ENCODE measurements around the gene AP5M1. TPM values are rescaled to one million over a fixed set of nuclear protein-coding genes. Genes with fewer than 3 reads are reported as not detected.

AP5M1 gene
- total RNA-seq, 2 donors from 2014 or later, result 51.2 to 53.0 TPM

DNA sequence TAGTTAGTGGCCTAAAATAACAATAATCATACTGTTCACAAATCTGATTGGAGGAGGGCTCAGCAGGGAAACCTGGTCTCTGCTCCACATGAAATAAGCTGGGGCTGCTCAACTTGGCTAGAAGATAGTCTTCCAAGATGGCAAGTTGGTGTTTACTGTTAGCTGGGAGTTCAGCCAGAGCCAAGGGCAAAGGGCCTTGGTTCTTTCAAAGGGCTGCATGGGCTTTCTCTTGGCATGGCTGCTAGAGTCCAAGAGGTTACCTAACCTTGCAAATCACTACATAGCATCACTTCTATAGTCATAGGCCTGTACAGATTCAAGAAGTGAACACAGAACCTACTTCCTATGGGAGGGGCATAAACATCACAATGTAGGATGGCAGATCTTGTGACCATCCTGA lies 7.2 kb upstream of the AP5M1 start:
- DNase-seq, result no peak
- H3K4me1 Mint-ChIP-seq, result peaks cover 38% of the 10 kb centered on the region
- H3K9me3 ChIP-seq (ENCODE audit: control insufficient read depth, low read length, poor library complexity, severe bottlenecking), result no peaks in the 10 kb centered on the region
- peak overlapping the region; percentile 16 for H3K27ac Mint-ChIP-seq
- H3K4me3 Mint-ChIP-seq, result no peak overlapping the region
- ATAC-seq, result no peak
- H3K27me3 Mint-ChIP-seq, result no peaks in the 10 kb centered on the region
- peaks cover 12% of the 10 kb centered on the region for H3K36me3 Mint-ChIP-seq (ENCODE audit: low read depth)

DNA sequence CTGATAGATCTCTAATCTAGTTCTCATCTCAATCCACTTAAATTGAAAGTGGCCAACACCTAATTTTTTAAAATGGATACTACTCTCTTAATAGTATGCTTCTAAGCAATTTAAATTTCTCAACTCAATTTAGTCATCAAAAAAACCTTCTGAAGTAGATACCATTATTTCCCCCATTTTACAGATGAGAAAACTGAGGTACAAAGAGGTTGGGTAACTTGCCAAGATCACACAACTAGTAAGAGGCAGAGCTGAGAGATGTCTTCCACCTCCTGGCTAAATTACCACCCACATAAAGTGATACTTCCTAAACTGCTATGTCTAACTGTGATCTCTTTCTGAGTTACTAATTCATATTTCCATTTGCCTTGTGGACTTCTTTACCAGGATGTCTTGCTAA lies 6.7 kb upstream of the AP5M1 start:
- Mint-ChIP-seq H3K4me1 (peaks cover 35% of the 10 kb centered on the region), H3K4me3 (no peak overlapping the region), H3K36me3 (ENCODE audit: low read depth) (peaks cover 9% of the 10 kb centered on the region), H3K27ac (peak overlapping the region; percentile 16), H3K27me3 (no peaks in the 10 kb centered on the region)
- H3K9me3 ChIP-seq (ENCODE audit: control insufficient read depth, low read length, poor library complexity, severe bottlenecking), result no peaks in the 10 kb centered on the region
- ATAC-seq, result no peak
- DNase-seq, result no peak

GRCh38 chr14:57266065-57266464 lies 2.7 kb upstream of the AP5M1 start:
- H3K9me3 ChIP-seq (ENCODE audit: control insufficient read depth, low read length, poor library complexity, severe bottlenecking), result no peaks in the 10 kb centered on the region
- no peak overlapping the region for H3K27ac Mint-ChIP-seq
- DNase-seq (no peak), ATAC-seq (no peak)
- no peak overlapping the region for H3K4me3 Mint-ChIP-seq
- H3K27me3 Mint-ChIP-seq, result no peaks in the 10 kb centered on the region
- H3K4me1 Mint-ChIP-seq, result peaks cover 42% of the 10 kb centered on the region
- H3K36me3 Mint-ChIP-seq (ENCODE audit: low read depth), result peaks cover 2% of the 10 kb centered on the region

GRCh38 chr14:57273236-57273635 lies 4.5 kb downstream of the AP5M1 start:
- H3K4me1 Mint-ChIP-seq, result peaks cover 36% of the 10 kb centered on the region
- DNase-seq (no peak), ATAC-seq (no peak)
- no peaks in the 10 kb centered on the region for H3K27me3 Mint-ChIP-seq
- H3K27ac Mint-ChIP-seq, result no peak overlapping the region
- no peak overlapping the region for H3K4me3 Mint-ChIP-seq
- peaks cover 2% of the 10 kb centered on the region for H3K36me3 Mint-ChIP-seq (ENCODE audit: low read depth)
- no peaks in the 10 kb centered on the region for H3K9me3 ChIP-seq (ENCODE audit: control insufficient read depth, low read length, poor library complexity, severe bottlenecking)

DNA sequence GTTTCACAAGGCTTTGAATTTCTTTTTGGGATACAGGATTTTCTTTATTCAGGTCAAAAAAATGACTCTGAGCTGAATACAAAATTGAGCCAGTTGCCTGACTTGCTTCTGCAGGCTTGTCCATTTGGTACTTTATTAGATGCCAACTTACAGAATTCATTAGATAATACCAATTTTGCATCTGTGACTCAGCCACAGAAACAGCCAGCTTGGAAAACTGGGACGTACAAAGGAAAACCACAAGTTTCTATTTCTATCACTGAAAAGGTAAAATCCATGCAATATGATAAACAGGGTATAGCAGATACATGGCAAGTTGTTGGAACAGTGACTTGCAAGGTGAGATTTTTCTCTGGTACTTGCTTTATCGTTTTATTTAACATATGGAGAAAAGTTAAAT lies 5.8 kb downstream of the AP5M1 start:
- Mint-ChIP-seq H3K4me3 (no peak overlapping the region), H3K36me3 (ENCODE audit: low read depth) (peaks cover 2% of the 10 kb centered on the region), H3K27ac (no peak overlapping the region), H3K4me1 (peaks cover 42% of the 10 kb centered on the region), H3K27me3 (no peaks in the 10 kb centered on the region)
- no peak for ATAC-seq
- DNase-seq, result no peak
- no peaks in the 10 kb centered on the region for H3K9me3 ChIP-seq (ENCODE audit: control insufficient read depth, low read length, poor library complexity, severe bottlenecking)

GRCh38 chr14:57275023-57275664 lies 6.4 kb downstream of the AP5M1 start:
- Mint-ChIP-seq H3K4me1 (peaks cover 40% of the 10 kb centered on the region), H3K27me3 (no peaks in the 10 kb centered on the region), H3K27ac (no peak overlapping the region), H3K36me3 (ENCODE audit: low read depth) (peaks cover 2% of the 10 kb centered on the region), H3K4me3 (no peak overlapping the region)
- no peak for ATAC-seq
- no peaks in the 10 kb centered on the region for H3K9me3 ChIP-seq (ENCODE audit: control insufficient read depth, low read length, poor library complexity, severe bottlenecking)
- no peak for DNase-seq

GRCh38 chr14:57277062-57277461 lies 8.3 kb downstream of the AP5M1 start:
- no peak overlapping the region for H3K4me3 Mint-ChIP-seq
- H3K27me3 Mint-ChIP-seq, result no peaks in the 10 kb centered on the region
- H3K9me3 ChIP-seq (ENCODE audit: control insufficient read depth, low read length, poor library complexity, severe bottlenecking), result no peaks in the 10 kb centered on the region
- DNase-seq (no peak), ATAC-seq (no peak)
- H3K36me3 Mint-ChIP-seq (ENCODE audit: low read depth), result peaks cover 5% of the 10 kb centered on the region
- peaks cover 27% of the 10 kb centered on the region for H3K4me1 Mint-ChIP-seq
- H3K27ac Mint-ChIP-seq, result no peak overlapping the region

- no peak overlapping the region for H3K4me3 Mint-ChIP-seq
- no peak for ATAC-seq
- no peaks in the 10 kb centered on the region for H3K4me1 Mint-ChIP-seq
- no peak overlapping the region for H3K27ac Mint-ChIP-seq
- H3K9me3 ChIP-seq (ENCODE audit: control insufficient read depth, low read length, poor library complexity, severe bottlenecking), result no peaks in the 10 kb centered on the region
- no peak for DNase-seq
- H3K27me3 Mint-ChIP-seq, result no peaks in the 10 kb centered on the region
- peaks cover 3% of the 10 kb centered on the region for H3K36me3 Mint-ChIP-seq (ENCODE audit: low read depth)
Measured at GRCh38 chr14:57287745-57288144, 19.0 kb downstream of the AP5M1 start.

DNA sequence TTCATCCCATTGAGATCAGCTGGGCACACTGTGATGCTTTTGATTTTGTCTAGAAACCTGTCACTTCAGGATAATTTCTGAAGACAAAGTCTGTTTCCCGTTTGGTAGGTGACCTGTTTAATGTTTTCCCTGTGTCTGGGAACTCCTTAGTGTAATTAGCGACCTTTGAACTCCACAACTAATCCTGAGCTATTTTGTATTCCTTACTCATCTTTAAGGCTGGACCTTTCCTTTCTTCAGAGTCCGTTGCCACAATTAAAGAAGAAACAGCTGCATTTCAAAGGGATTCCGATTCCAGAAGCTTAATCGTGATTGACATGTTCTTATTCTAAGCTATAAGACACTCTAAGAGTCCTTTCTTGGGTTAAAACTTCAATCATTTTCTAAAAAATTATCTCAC lies 22.0 kb downstream of the AP5M1 start:
- H3K9me3 ChIP-seq (ENCODE audit: control insufficient read depth, low read length, poor library complexity, severe bottlenecking), result no peaks in the 10 kb centered on the region
- DNase-seq (no peak), ATAC-seq (no peak)
- no peaks in the 10 kb centered on the region for H3K36me3 Mint-ChIP-seq (ENCODE audit: low read depth)
- no peaks in the 10 kb centered on the region for H3K4me1 Mint-ChIP-seq
- H3K27ac Mint-ChIP-seq, result no peak overlapping the region
- no peak overlapping the region for H3K4me3 Mint-ChIP-seq
- H3K27me3 Mint-ChIP-seq, result no peaks in the 10 kb centered on the region

GRCh38 chr14:57291692-57292647 lies 23.2 kb downstream of the AP5M1 start:
- Mint-ChIP-seq H3K27ac (no peak overlapping the region), H3K27me3 (no peaks in the 10 kb centered on the region), H3K36me3 (ENCODE audit: low read depth) (no peaks in the 10 kb centered on the region), H3K4me1 (no peaks in the 10 kb centered on the region), H3K4me3 (no peak overlapping the region)
- DNase-seq, result no peak
- no peak for ATAC-seq
- no peaks in the 10 kb centered on the region for H3K9me3 ChIP-seq (ENCODE audit: control insufficient read depth, low read length, poor library complexity, severe bottlenecking)

GRCh38 chr14:57293866-57294837 lies 25.4 kb downstream of the AP5M1 start:
- no peaks in the 10 kb centered on the region for H3K36me3 Mint-ChIP-seq (ENCODE audit: low read depth)
- no peaks in the 10 kb centered on the region for H3K4me1 Mint-ChIP-seq
- no peak overlapping the region for H3K4me3 Mint-ChIP-seq
- no peaks in the 10 kb centered on the region for H3K27me3 Mint-ChIP-seq
- H3K9me3 ChIP-seq (ENCODE audit: control insufficient read depth, low read length, poor library complexity, severe bottlenecking), result no peaks in the 10 kb centered on the region
- ATAC-seq (no peak), DNase-seq (no peak)
- H3K27ac Mint-ChIP-seq, result no peak overlapping the region

DNA sequence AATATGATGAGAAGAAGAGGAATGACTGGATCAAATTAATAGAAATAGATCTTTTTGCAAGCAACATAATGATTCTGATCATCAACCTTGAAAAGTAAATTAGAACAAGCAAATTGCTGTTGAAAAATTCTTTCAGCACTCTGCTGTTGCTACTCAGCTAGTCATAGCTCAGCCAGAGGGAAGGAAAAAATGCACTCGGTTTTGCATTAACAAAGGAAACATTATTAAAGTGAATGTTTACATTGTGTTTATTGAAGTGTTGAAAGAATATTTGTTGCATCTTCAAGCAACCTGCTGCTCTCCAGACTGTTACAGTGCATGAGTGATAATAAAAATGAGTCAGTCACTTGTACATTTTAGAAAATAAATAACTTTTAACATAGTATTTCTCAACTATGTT lies 26.5 kb downstream of the AP5M1 start:
- H3K4me3 Mint-ChIP-seq, result no peak overlapping the region
- H3K36me3 Mint-ChIP-seq (ENCODE audit: low read depth), result no peaks in the 10 kb centered on the region
- no peaks in the 10 kb centered on the region for H3K4me1 Mint-ChIP-seq
- H3K27me3 Mint-ChIP-seq, result no peaks in the 10 kb centered on the region
- no peaks in the 10 kb centered on the region for H3K9me3 ChIP-seq (ENCODE audit: control insufficient read depth, low read length, poor library complexity, severe bottlenecking)
- ATAC-seq (no peak), DNase-seq (no peak)
- no peak overlapping the region for H3K27ac Mint-ChIP-seq

DNA sequence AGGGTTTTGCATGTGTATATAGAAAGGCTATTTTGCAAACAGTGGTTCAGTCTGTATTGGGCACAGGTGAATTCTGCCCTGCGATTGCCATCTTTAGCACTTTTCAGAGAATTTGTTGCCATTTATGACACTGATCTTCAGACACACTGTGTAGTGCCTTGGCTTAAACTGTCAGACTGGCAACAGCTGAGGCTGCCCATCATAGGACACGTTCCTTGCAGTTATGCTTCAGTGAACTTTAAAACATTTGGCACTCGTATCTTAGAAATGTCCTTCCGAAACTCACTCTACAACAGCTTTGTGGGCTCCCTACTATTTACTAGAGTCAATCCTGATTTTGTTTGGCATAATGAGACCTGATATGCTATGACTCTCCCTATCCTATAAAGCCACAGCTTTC lies 29.1 kb downstream of the AP5M1 start:
- no peaks in the 10 kb centered on the region for H3K9me3 ChIP-seq (ENCODE audit: control insufficient read depth, low read length, poor library complexity, severe bottlenecking)
- no peaks in the 10 kb centered on the region for H3K4me1 Mint-ChIP-seq
- no peaks in the 10 kb centered on the region for H3K36me3 Mint-ChIP-seq (ENCODE audit: low read depth)
- no peaks in the 10 kb centered on the region for H3K27me3 Mint-ChIP-seq
- H3K4me3 Mint-ChIP-seq, result no peak overlapping the region
- ATAC-seq, result no peak
- DNase-seq, result no peak
- H3K27ac Mint-ChIP-seq, result no peak overlapping the region
